NCI-H187 (cell line): ENCODE data around the gene SEMA6A.
A peak's percentile ranks its signal among the peaks of the same experiment; 100 is the strongest.

Experiments
- DNase-seq, 2 experiments: peaks; one replicate each; lab custom pipeline; 2025; lab: John Stamatoyannopoulos, UW

Gene SEMA6A

DNA sequence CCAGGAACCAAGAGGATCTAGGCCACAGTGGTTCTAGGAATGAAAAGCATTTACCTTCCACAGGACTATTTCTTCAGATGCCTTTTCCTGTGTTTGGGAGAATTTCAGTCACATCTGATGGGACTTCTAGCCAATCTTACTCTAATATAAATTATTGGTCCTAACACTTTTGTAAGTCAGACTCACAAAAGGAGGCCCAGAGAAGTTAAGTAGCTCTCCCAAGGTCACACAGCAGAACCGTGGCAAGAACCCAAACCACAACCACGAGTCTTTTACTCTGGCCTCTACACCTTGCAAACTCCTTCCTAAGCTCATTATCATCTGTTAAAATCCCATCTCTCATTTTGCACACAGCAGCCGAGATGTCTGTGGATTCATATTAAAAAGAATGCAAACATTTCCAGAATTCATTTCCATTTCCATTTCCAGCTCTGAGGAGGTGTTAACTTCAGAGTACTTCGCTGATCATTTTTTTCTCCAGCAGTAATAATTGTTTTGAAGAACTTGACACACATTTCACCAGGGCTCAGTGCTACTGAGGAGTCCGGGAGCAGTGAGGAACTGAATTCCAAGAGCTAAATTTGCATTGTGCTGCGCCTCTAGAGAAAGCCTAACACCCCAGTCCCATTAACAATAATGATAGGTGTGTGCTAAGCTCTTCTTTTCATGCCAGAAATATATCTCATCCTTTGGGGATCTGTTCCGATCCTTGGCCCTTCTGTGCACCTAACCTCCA, 168.1 kb downstream of the SEMA6A start:
- DNase-seq = no peak

DNA sequence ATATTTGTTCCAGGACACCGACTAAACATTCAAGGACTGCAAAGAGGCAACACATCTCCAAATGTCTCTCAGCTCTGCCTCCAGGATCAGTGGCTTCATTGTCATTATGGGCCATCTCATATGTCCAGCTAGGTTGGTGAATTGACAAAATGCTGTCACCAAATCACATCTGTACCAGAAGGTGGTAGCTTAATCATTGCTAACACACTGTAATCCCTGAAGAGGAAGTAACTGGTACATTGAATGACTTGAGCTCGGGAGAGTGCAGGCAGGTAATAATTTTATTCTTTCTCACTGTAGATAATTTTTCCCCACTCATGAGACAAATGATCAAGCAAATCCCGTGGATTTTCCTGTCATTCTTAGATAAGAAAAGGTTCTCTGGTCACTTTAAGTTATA, 169.8 kb downstream of the SEMA6A start:
- DNase-seq = no peak

DNA sequence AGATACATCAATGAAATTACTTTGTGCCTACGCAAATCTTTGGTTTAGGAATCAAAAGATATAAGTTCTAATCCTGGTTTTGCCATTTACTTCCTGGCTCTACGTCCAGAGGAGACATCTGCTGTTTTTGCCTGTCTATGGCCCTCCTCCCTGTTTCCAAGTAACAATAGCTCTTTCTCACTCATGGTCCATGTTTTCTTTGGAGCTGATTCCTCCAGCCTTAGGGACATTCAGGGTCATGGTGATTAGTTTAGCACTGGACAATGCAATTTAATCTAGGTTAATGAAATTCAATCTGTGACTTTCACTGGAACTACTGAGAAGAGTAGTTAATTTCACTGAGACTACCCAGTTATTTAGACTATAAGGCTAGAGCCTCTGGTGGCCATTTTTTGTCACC, 170.6 kb downstream of the SEMA6A start:
- DNase-seq = no peak

GRCh38 chr5:116402235-116402634, 172.4 kb downstream of the SEMA6A start:
- DNase-seq = no peak

GRCh38 chr5:116401576-116401975, 173.0 kb downstream of the SEMA6A start:
- DNase-seq = no peak

GRCh38 chr5:116396476-116397099, 178.0 kb downstream of the SEMA6A start:
- no peak for DNase-seq

GRCh38 chr5:116395631-116396203, 178.9 kb downstream of the SEMA6A start:
- DNase-seq = no peak

- DNase-seq = peak; percentile 95 to 99
These were observed 179.4 kb downstream of the SEMA6A start for GRCh38 chr5:116395226-116395625.

DNA sequence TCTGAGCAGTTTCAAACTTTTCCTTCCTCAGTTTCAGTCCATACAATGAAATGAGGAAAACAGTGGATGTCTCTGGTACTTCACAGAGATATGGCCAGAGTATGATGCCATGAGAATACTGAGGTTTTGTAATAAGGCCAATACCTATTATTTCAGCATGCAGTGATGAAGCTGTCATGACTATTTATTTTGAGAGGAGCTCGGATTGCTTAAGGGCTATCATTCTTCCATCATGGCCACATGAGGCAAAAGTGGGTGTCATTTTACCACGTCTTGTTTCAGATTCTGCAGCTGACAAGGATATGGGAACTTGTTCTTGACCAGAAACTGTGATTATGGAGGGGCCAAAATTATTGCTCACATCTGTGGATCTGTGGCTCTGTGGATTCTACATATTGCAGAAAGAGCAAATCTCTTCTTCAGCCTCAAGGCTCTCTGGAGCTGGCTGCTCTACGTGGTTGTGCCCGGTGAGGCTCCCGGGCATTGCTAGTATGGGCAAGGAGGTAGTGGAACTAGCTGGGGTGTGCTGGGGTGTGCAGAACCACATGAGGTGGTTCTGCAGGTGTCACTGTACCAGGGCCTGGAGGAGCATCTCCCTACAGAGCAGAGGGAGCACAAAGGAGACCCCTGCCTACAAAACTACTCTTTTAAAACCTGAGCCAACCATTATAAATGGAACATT, 180.3 kb downstream of the SEMA6A start:
- DNase-seq = no peak
